ENCODE measurements around the gene KCTD18. TPM values are rescaled to one million over a fixed set of nuclear protein-coding genes. Genes with fewer than 3 reads are reported as not detected.
A peak's percentile ranks its signal among the peaks of the same experiment; 100 is the strongest.

Gene KCTD18
- total and polyA plus RNA-seq, 10 of the 15 experiments (the other 5 are each of a cell fraction or from before 2014, with no cell fraction given), result 1.4 to 16.9 (median 12.5) TPM

- TF ChIP-seq RELB (IDR thresholded peaks at IDR 0.05; ENCODE audit: low read depth), result peak; percentile 55; the same call in 1 of the 2 replicates
- TF ChIP-seq EP300 (IDR thresholded peaks at IDR 0.05; ENCODE audit: borderline replicate concordance in 1 of 2, control insufficient read depth in 1 of 2, low read depth in 2 of 2, low read length in 2 of 2), result peak; percentile 82 to 86; a peak in 3 of 4 replicates
- TF ChIP-seq WRNIP1 (IDR thresholded peaks at IDR 0.05; ENCODE audit: borderline replicate concordance, low read depth, low read length), result no peak
- peak; percentile 95 for TF ChIP-seq RUNX3 (IDR thresholded peaks at IDR 0.05; ENCODE audit: low read length)
- peak; percentile 79 for TF ChIP-seq NR2F1 (conservative IDR thresholded peaks at IDR 0.05)
- TF ChIP-seq CUX1 (IDR thresholded peaks at IDR 0.05; ENCODE audit: insufficient replicate concordance, low read depth, low read length), result no peak
- peak; percentile 68; the same call in 1 of the 2 replicates for TF ChIP-seq BMI1 (IDR thresholded peaks at IDR 0.05; ENCODE audit: borderline replicate concordance)
- TF ChIP-seq CREB1 (IDR thresholded peaks at IDR 0.05; ENCODE audit: low read depth), result peak; percentile 49; the same call in 1 of the 2 replicates
- peak; percentile 59; the same call in 1 of the 2 replicates for TF ChIP-seq CREM (IDR thresholded peaks at IDR 0.05; ENCODE audit: low read depth)
Measured at GRCh38 chr2:200454927-200455801, 54.7 kb downstream of the KCTD18 start (continued).
